H9 (cell line): Measurements from ENCODE around the gene PLXNB3. TPM values are rescaled to one million over a fixed set of nuclear protein-coding genes. Genes with fewer than 3 reads are reported as not detected.
"Not testable (repeated sequence)": the region's sequence is repeated elsewhere in the genome, so short reads cannot be mapped to it uniquely, and the experiment has no call there.

Source experiments
- DNase-seq: peaks from one replicate; pipeline ENCODE4 v3.0.0-alpha.2; 2017
- H2AFZ ChIP-seq: one replicate; pipeline ENCODE4 v1.6.1; 2013; ENCODE audit warnings: mild to moderate bottlenecking, low read length, control low read depth, moderate library complexity
- H2AK5ac ChIP-seq: 2 replicates; pipeline ENCODE4 v1.6.1; 2013; ENCODE audit warnings: low read length, control low read depth, mixed read lengths; ENCODE audit not compliant: insufficient read length
- H2BK120ac ChIP-seq: one replicate; pipeline ENCODE4 v1.6.1; 2013; ENCODE audit warnings: low read depth, mild to moderate bottlenecking, low read length, control low read depth, inconsistent platforms; ENCODE audit not compliant: poor library complexity, severe bottlenecking
- H2BK12ac ChIP-seq: 2 replicates; pipeline ENCODE4 v1.6.1; 2013; ENCODE audit warnings: low read length, control low read depth, mixed read lengths, low read depth; ENCODE audit not compliant: insufficient read length
- H2BK15ac ChIP-seq: 2 replicates; pipeline ENCODE4 v1.6.1; 2013; ENCODE audit warnings: low read depth, low read length, control low read depth
- H2BK20ac ChIP-seq: one replicate; pipeline ENCODE4 v1.6.1; 2013; ENCODE audit warnings: low read depth, mild to moderate bottlenecking, low read length, control low read depth, inconsistent platforms; ENCODE audit not compliant: poor library complexity, severe bottlenecking
- H2BK5ac ChIP-seq: 2 replicates; pipeline ENCODE4 v1.6.1; 2013; ENCODE audit warnings: low read length, control low read depth, mixed read lengths; ENCODE audit not compliant: insufficient read length
- H3K14ac ChIP-seq: 2 replicates; pipeline ENCODE4 v1.6.1; 2013; ENCODE audit warnings: low read length, control low read depth; ENCODE audit not compliant: insufficient read depth
- H3K18ac ChIP-seq: 2 replicates; pipeline ENCODE4 v1.6.1; 2013; ENCODE audit warnings: low read depth, mild to moderate bottlenecking, mixed read lengths, low read length, control low read depth; ENCODE audit not compliant: insufficient read length
- H3K23ac ChIP-seq: 2 replicates; pipeline ENCODE4 v1.6.1; 2013; ENCODE audit warnings: low read length, control low read depth, mixed read lengths, low read depth; ENCODE audit not compliant: insufficient read length
- H3K23me2 ChIP-seq: 2 replicates; pipeline ENCODE4 v1.6.1; 2013; ENCODE audit warnings: low read depth, mild to moderate bottlenecking, mixed read lengths, low read length, control low read depth; ENCODE audit not compliant: insufficient read length, poor library complexity, severe bottlenecking
- H3K27ac ChIP-seq: 2 replicates; pipeline ENCODE4 v1.5.1; 2013; ENCODE audit warnings: low read length, control low read depth, mixed read lengths, low read depth; ENCODE audit not compliant: insufficient read length
- H3K27me3 ChIP-seq: 2 replicates; pipeline ENCODE4 v1.6.1; 2013; ENCODE audit warnings: low read length, control low read depth, inconsistent platforms; ENCODE audit not compliant: insufficient read depth
- H3K4ac ChIP-seq: 2 replicates; pipeline ENCODE4 v1.6.1; 2013; ENCODE audit warnings: low read depth, mild to moderate bottlenecking, control low read depth, inconsistent platforms, low read length, moderate library complexity
- H3K4me1 ChIP-seq: 2 replicates; pipeline ENCODE4 v1.6.1; 2013; ENCODE audit warnings: low read length, control low read depth, inconsistent platforms; ENCODE audit not compliant: insufficient read depth
- H3K4me2 ChIP-seq: 2 replicates; pipeline ENCODE4 v1.6.1; 2013; ENCODE audit warnings: low read length, control low read depth, mixed read lengths; ENCODE audit not compliant: insufficient read length, insufficient read depth
- H3K56ac ChIP-seq: 2 replicates; pipeline ENCODE4 v1.6.1; 2013; ENCODE audit warnings: low read depth, mild to moderate bottlenecking, mixed read lengths, low read length, control low read depth; ENCODE audit not compliant: insufficient read length
- H3K79me1 ChIP-seq: 2 replicates; pipeline ENCODE4 v1.6.1; 2013; ENCODE audit warnings: low read depth, mild to moderate bottlenecking, moderate library complexity, low read length, control low read depth, inconsistent platforms; ENCODE audit not compliant: insufficient read depth, poor library complexity, severe bottlenecking
- H3K79me2 ChIP-seq: 2 replicates; pipeline ENCODE4 v1.6.1; 2013; ENCODE audit warnings: low read length, control low read depth, inconsistent platforms; ENCODE audit not compliant: insufficient read depth
- H3K9ac ChIP-seq: 2 replicates; pipeline ENCODE4 v1.6.1; 2013; ENCODE audit warnings: low read length, control low read depth, mixed read lengths; ENCODE audit not compliant: insufficient read length; ENCODE audit errors: extremely low read depth
- H3K9me3 ChIP-seq: one replicate; pipeline ENCODE4 v1.6.1; 2013; ENCODE audit warnings: low read depth, low read length, inconsistent platforms; ENCODE audit not compliant: control insufficient read depth
- H3T11ph ChIP-seq: one replicate; pipeline ENCODE4 v1.6.1; 2013; ENCODE audit warnings: mild to moderate bottlenecking, low read length, control low read depth, inconsistent platforms
- H4K20me1 ChIP-seq: one replicate; pipeline ENCODE4 v1.6.1; 2013; ENCODE audit not compliant: control insufficient read depth, insufficient read length, insufficient read depth
- H4K5ac ChIP-seq: 2 replicates; pipeline ENCODE4 v1.6.1; 2013; ENCODE audit warnings: low read depth, mild to moderate bottlenecking, mixed read lengths, low read length, control low read depth; ENCODE audit not compliant: insufficient read length
- H4K8ac ChIP-seq: replicated peaks from 2 replicates; pipeline ENCODE4 v1.6.1; 2013; ENCODE audit warnings: low read length, control low read depth, mixed read lengths, low read depth; ENCODE audit not compliant: insufficient read length
- H4K91ac ChIP-seq: 2 replicates; pipeline ENCODE4 v1.6.1; 2013; ENCODE audit warnings: low read depth, mild to moderate bottlenecking, moderate library complexity, mixed read lengths, low read length, control low read depth; ENCODE audit not compliant: insufficient read length
- H3K27ac Mint-ChIP-seq, 3 experiments: 2 replicates in 2 of 3; 3 replicates in 1 of 3; pipeline ENCODE4 v1.8.0; 2020 to 2021; ENCODE audit warnings: mixed read lengths in 3 of 3, mild to moderate bottlenecking in 1 of 3, moderate library complexity in 1 of 3
- H3K27me3 Mint-ChIP-seq: 2 replicates; pipeline ENCODE4 v1.8.0; 2021; ENCODE audit warnings: low read depth, mild to moderate bottlenecking, moderate library complexity, mixed read lengths
- H3K36me3 Mint-ChIP-seq, 3 experiments: 2 replicates in 2 of 3; 3 replicates in 1 of 3; pipeline ENCODE4 v1.8.0; 2020 to 2021; ENCODE audit warnings: low read depth in 3 of 3, mixed read lengths in 3 of 3; ENCODE audit not compliant: insufficient read depth in 1 of 3
- H3K4me1 Mint-ChIP-seq, 2 experiments: 2 replicates each; pipeline ENCODE4 v1.8.0; 2020; ENCODE audit warnings: mixed read lengths in 2 of 2
- H3K4me3 Mint-ChIP-seq, 2 experiments: 2 replicates in 1 of 2; 3 replicates in 1 of 2; pipeline ENCODE4 v1.8.0; 2020 to 2021; ENCODE audit warnings: mild to moderate bottlenecking in 2 of 2, mixed read lengths in 2 of 2, moderate library complexity in 1 of 2
- H3K9me3 Mint-ChIP-seq, 2 experiments: 2 replicates in 1 of 2; 3 replicates in 1 of 2; pipeline ENCODE4 v1.8.0; 2020; ENCODE audit warnings: mild to moderate bottlenecking in 2 of 2, mixed read lengths in 2 of 2, moderate library complexity in 1 of 2
- CTCF ChIP-seq: fragments of 200-600 bp; sonication (generic); conservative IDR thresholded peaks from 3 replicates; pipeline ENCODE4 v1.8.0; 2021; ENCODE audit warnings: antibody characterized with exemption, mild to moderate bottlenecking
- WGBS: extraction: QIAGEN DNeasy Blood & Tissue Kit; methylation state at CpG from one replicate; pipeline ENCODE4 v1.1.7; 2013; ENCODE audit warnings: missing lambda C conversion rate, low lambda C conversion rate, mixed read lengths; ENCODE audit not compliant: insufficient read length; ENCODE audit errors: extremely low coverage; 5-methylcytosine and 5-hydroxymethylcytosine counted together
- total RNA-seq: library from RNA; stranded (reverse); gene quantifications from 2 replicates; pipeline ENCODE4 v1.2.1, GENCODE V29; 2021

Gene PLXNB3
- total RNA-seq, 1 experiment from 2014 or later: 1.9 TPM

- no peak overlapping the region for H2BK15ac ChIP-seq
- no peak overlapping the region for H3K14ac ChIP-seq
- no peak overlapping the region for H3K4me3 Mint-ChIP-seq
- no peak overlapping the region for H2BK20ac ChIP-seq
- H3K18ac ChIP-seq: no peak overlapping the region
- H2AFZ ChIP-seq: no peak overlapping the region
- H2BK12ac ChIP-seq: no peak overlapping the region
- no CpG with 5 or more reads among the region's 23 CpGs for WGBS
- H3K4me2 ChIP-seq: no peak overlapping the region
- H2BK5ac ChIP-seq: no peak overlapping the region
- no peak for TF ChIP-seq CTCF
- no peaks in the 10 kb centered on the region for H3K27me3 ChIP-seq
- H3K36me3 Mint-ChIP-seq: peaks cover 8 to 32% (median 29%) of the 10 kb centered on the region in 3 experiments; a peak in 6 of 7 replicates
- no peak overlapping the region for H4K5ac ChIP-seq
- no peak overlapping the region for H3K9ac ChIP-seq
- H3K56ac ChIP-seq: no peak overlapping the region
- H3K9me3 Mint-ChIP-seq: peaks cover 60 to 71% of the 10 kb centered on the region in 2 experiments
- H2BK120ac ChIP-seq: no peak overlapping the region
- DNase-seq: no peak
- no peak overlapping the region for H4K8ac ChIP-seq
- no peak overlapping the region for H3K27ac Mint-ChIP-seq
- H3K23me2 ChIP-seq: no peaks in the 10 kb centered on the region
- no peak overlapping the region for H3T11ph ChIP-seq
- H3K27me3 Mint-ChIP-seq: no peaks in the 10 kb centered on the region; the same call in 1 of the 2 replicates
- H3K4me1 ChIP-seq: no peaks in the 10 kb centered on the region
- no peak overlapping the region for H3K4ac ChIP-seq
- H2AK5ac ChIP-seq: no peak overlapping the region
- H3K79me1 ChIP-seq: no peaks in the 10 kb centered on the region
- no peak overlapping the region for H3K27ac ChIP-seq
- peaks cover 10 to 11% of the 10 kb centered on the region in 2 experiments for H3K4me1 Mint-ChIP-seq
- H3K23ac ChIP-seq: no peak overlapping the region
- H3K9me3 ChIP-seq: peaks cover 36% of the 10 kb centered on the region
- H4K91ac ChIP-seq: no peak overlapping the region
- no peaks in the 10 kb centered on the region for H3K79me2 ChIP-seq
- H4K20me1 ChIP-seq: no peaks in the 10 kb centered on the region
Measured at GRCh38 chrX:153728951-153729631, 35.0 kb upstream of the PLXNB3 start.

GRCh38 chrX:153730115-153730514 is 33.9 kb upstream of the PLXNB3 start:
- DNase-seq, H3K4me3 Mint-ChIP-seq, H2AK5ac ChIP-seq, H4K5ac ChIP-seq, H3K79me1 ChIP-seq, H3K23ac ChIP-seq, H4K20me1 ChIP-seq, H3K4me2 ChIP-seq, H2BK120ac ChIP-seq, H3K4ac ChIP-seq, H3K27me3 ChIP-seq, H3K9ac ChIP-seq, H3K23me2 ChIP-seq, H3K27ac ChIP-seq, H3K14ac ChIP-seq, H2BK20ac ChIP-seq, H2AFZ ChIP-seq, H3K27me3 Mint-ChIP-seq, H3K18ac ChIP-seq, H3K56ac ChIP-seq, H3K79me2 ChIP-seq, H3T11ph ChIP-seq, H4K91ac ChIP-seq, H2BK5ac ChIP-seq, H3K27ac Mint-ChIP-seq, H2BK12ac ChIP-seq, H2BK15ac ChIP-seq, H4K8ac ChIP-seq, H3K4me1 ChIP-seq: not testable (repeated sequence)
- H3K9me3 ChIP-seq: peaks cover 42% of the 10 kb centered on the region
- Mint-ChIP-seq H3K9me3 (peaks cover 70 to 81% of the 10 kb centered on the region in 2 experiments), H3K36me3 (peaks cover 8 to 37% (median 36%) of the 10 kb centered on the region in 3 experiments), H3K4me1 (peaks cover 11% of the 10 kb centered on the region in 2 experiments)
- no CpG with 5 or more reads among the region's 23 CpGs for WGBS
